Esophagus (tissue), 2 donors: Measurements from ENCODE around the gene DUS1L. TPM values are rescaled to one million over a fixed set of nuclear protein-coding genes. Genes with fewer than 3 reads are reported as not detected.

ENCODE experiments used
- H3K27ac ChIP-seq, 2 donors: one replicate each; pipeline ENCODE4 v1.5.1; 2013; ENCODE audit warnings: low read depth in 2 of 2, mild to moderate bottlenecking in 2 of 2, inconsistent platforms in 1 of 2, low read length in 1 of 2, moderate library complexity in 1 of 2
- H3K27me3 ChIP-seq, 2 donors: one replicate each; pipeline ENCODE4 v1.6.1; 2013; ENCODE audit warnings: low read length in 2 of 2, control low read depth in 1 of 2, mild to moderate bottlenecking in 1 of 2; ENCODE audit not compliant: insufficient read depth in 2 of 2, control insufficient read depth in 1 of 2
- H3K36me3 ChIP-seq, 2 donors: one replicate each; pipeline ENCODE4 v1.6.1; 2013; ENCODE audit warnings: low read length in 1 of 2; ENCODE audit not compliant: control insufficient read depth in 2 of 2, insufficient read depth in 2 of 2
- H3K4me1 ChIP-seq, 2 donors: one replicate each; pipeline ENCODE4 v1.6.1; 2013; ENCODE audit warnings: low read length in 1 of 2; ENCODE audit not compliant: control insufficient read depth in 2 of 2, insufficient read depth in 2 of 2
- H3K4me3 ChIP-seq, 2 donors: one replicate each; pipeline ENCODE4 v1.5.1; 2013; ENCODE audit warnings: low read length in 2 of 2, mild to moderate bottlenecking in 2 of 2, low read depth in 1 of 2, moderate library complexity in 1 of 2
- H3K9me3 ChIP-seq, 2 donors: one replicate each; pipeline ENCODE4 v1.6.1; 2013; ENCODE audit warnings: mild to moderate bottlenecking in 2 of 2, low read depth in 1 of 2, low read length in 1 of 2, moderate library complexity in 1 of 2; ENCODE audit not compliant: control insufficient read depth in 2 of 2, insufficient read depth in 1 of 2
- WGBS, 2 donors: extraction: QIAGEN DNeasy Blood & Tissue Kit; methylation state at CpG; one replicate each; pipeline ENCODE4 v1.1.7; 2013; 5-methylcytosine and 5-hydroxymethylcytosine counted together
- polyA plus RNA-seq, 2 donors: library from polyadenylated mRNA; stranded (reverse); fragments of 200-250 nt; gene quantifications; one replicate each; pipeline ENCODE4 v1.2.3, GENCODE V29; 2013
- donor health status: healthy with polysubstance abuse.
- donor health status: Bipolar disorder and iron deficiency.

The DUS1L gene
- polyA plus RNA-seq, 2 donors: 118 to 182 TPM

- H3K4me3 ChIP-seq: no peak overlapping the region
- WGBS, 2 donors: 71 to 72% methylated on average over 20 of the region's 20 CpGs
- H3K36me3 ChIP-seq: peaks cover 12 to 48% of the 10 kb centered on the region in 2 donors
- H3K9me3 ChIP-seq: no peaks in the 10 kb centered on the region
- peak overlapping the region in 1 of 2 donors; percentile 12 for H3K27ac ChIP-seq
- H3K4me1 ChIP-seq: peaks cover 3 to 13% of the 10 kb centered on the region in 2 donors
- no peaks in the 10 kb centered on the region for H3K27me3 ChIP-seq
Measured at GRCh38 chr17:82063424-82064415, 1.9 kb downstream of the DUS1L start.

GRCh38 chr17:82062984-82063368, 2.6 kb downstream of the DUS1L start:
- peaks cover 3 to 13% of the 10 kb centered on the region in 2 donors for H3K4me1 ChIP-seq
- H3K36me3 ChIP-seq: peaks cover 12 to 55% of the 10 kb centered on the region in 2 donors
- H3K9me3 ChIP-seq: no peaks in the 10 kb centered on the region
- 90 to 92% methylated on average over 9 of the region's 9 CpGs for WGBS, 2 donors
- H3K27me3 ChIP-seq: no peaks in the 10 kb centered on the region
- H3K4me3 ChIP-seq: no peak overlapping the region
- no peak overlapping the region for H3K27ac ChIP-seq

- Histone ChIP-seq H3K4me1 (peaks cover 3 to 13% of the 10 kb centered on the region in 2 donors), H3K4me3 (no peak overlapping the region), H3K27me3 (no peaks in the 10 kb centered on the region), H3K36me3 (peaks cover 12 to 62% of the 10 kb centered on the region in 2 donors), H3K27ac (no peak overlapping the region), H3K9me3 (no peaks in the 10 kb centered on the region)
- WGBS, 2 donors: 81 to 82% methylated on average over 24 of the region's 24 CpGs
Measured at GRCh38 chr17:82062076-82062983, 3.3 kb downstream of the DUS1L start.

- H3K27ac ChIP-seq: no peak overlapping the region
- no peak overlapping the region for H3K4me3 ChIP-seq
- H3K9me3 ChIP-seq: no peaks in the 10 kb centered on the region
- WGBS, 2 donors: 79 to 88% methylated on average over 33 to 34 of the region's 34 CpGs
- H3K27me3 ChIP-seq: no peaks in the 10 kb centered on the region
- peaks cover 3 to 13% of the 10 kb centered on the region in 2 donors for H3K4me1 ChIP-seq
- H3K36me3 ChIP-seq: peaks cover 13 to 72% of the 10 kb centered on the region in 2 donors
Measured at GRCh38 chr17:82061047-82061925, 4.3 kb downstream of the DUS1L start.

- Histone ChIP-seq H3K4me3 (no peak overlapping the region), H3K27ac (no peak overlapping the region), H3K36me3 (peaks cover 17 to 79% of the 10 kb centered on the region in 2 donors), H3K9me3 (no peaks in the 10 kb centered on the region), H3K4me1 (peaks cover 0 to 10% of the 10 kb centered on the region in 2 donors), H3K27me3 (no peaks in the 10 kb centered on the region)
- WGBS, 2 donors: 82 to 83% methylated on average over 13 to 14 of the region's 14 CpGs
Measured at GRCh38 chr17:82060614-82061013, 5.0 kb downstream of the DUS1L start.

GRCh38 chr17:82060001-82060380, 5.6 kb downstream of the DUS1L start:
- Histone ChIP-seq H3K27ac (no peak overlapping the region), H3K9me3 (no peaks in the 10 kb centered on the region), H3K4me1 (peaks cover 0 to 10% of the 10 kb centered on the region in 2 donors), H3K36me3 (peaks cover 18 to 84% of the 10 kb centered on the region in 2 donors), H3K4me3 (no peak overlapping the region), H3K27me3 (no peaks in the 10 kb centered on the region)
- 81 to 87% methylated on average over 16 of the region's 16 CpGs for WGBS, 2 donors

GRCh38 chr17:82059272-82060000, 6.2 kb downstream of the DUS1L start:
- peaks cover 23 to 90% of the 10 kb centered on the region in 2 donors for H3K36me3 ChIP-seq
- WGBS, 2 donors: 78 to 86% methylated on average over 19 of the region's 19 CpGs

GRCh38 chr17:82058855-82059249, 6.8 kb downstream of the DUS1L start:
- 84 to 88% methylated on average over 10 of the region's 10 CpGs for WGBS, 2 donors
- peaks cover 0 to 2% of the 10 kb centered on the region in 2 donors for H3K4me1 ChIP-seq
- peaks cover 24 to 93% of the 10 kb centered on the region in 2 donors for H3K36me3 ChIP-seq
- H3K27ac ChIP-seq: no peak overlapping the region
- no peaks in the 10 kb centered on the region for H3K27me3 ChIP-seq
- no peak overlapping the region for H3K4me3 ChIP-seq
- no peaks in the 10 kb centered on the region for H3K9me3 ChIP-seq

More at GRCh38 chr17:82059272-82060000, 6.2 kb downstream of the DUS1L start:
- Histone ChIP-seq H3K27me3 (no peaks in the 10 kb centered on the region), H3K4me3 (no peak overlapping the region), H3K9me3 (no peaks in the 10 kb centered on the region), H3K27ac (no peak overlapping the region), H3K4me1 (peaks cover 0 to 7% of the 10 kb centered on the region in 2 donors)
